SK-N-SH (cell line): Measurements from ENCODE around the gene DPEP1. TPM values are rescaled to one million over a fixed set of nuclear protein-coding genes. Genes with fewer than 3 reads are reported as not detected.
A peak's percentile ranks its signal among the peaks of the same experiment; 100 is the strongest.

Experiments
- CTCF ChIA-PET: fragments of 300-600, 350-600 bp; formaldehyde crosslinking; extraction: SDS; loops from one replicate; lab custom pipeline; 2021; lab: Yijun Ruan, JAX
- POLR2A ChIA-PET: fragments of 350-600 bp; sonication (Branson Sonifier 250); formaldehyde crosslinking; extraction: SDS; loops from one replicate; lab custom pipeline; 2020; ENCODE audit warnings: antibody characterized with exemption, inconsistent platforms; lab: Yijun Ruan, JAX
- DNase-seq: peaks from one replicate; pipeline ENCODE4 v3.0.0; 2012
- H2AFZ ChIP-seq: fragments of 200-600 bp; sonication (generic); 2 replicates; pipeline ENCODE4 v1.8.1; 2016; ENCODE audit warnings: antibody characterized with exemption, mild to moderate bottlenecking, low read depth
- H3F3A ChIP-seq: fragments of 200-600 bp; sonication (generic); replicated peaks from 2 replicates; pipeline ENCODE3; 2016; ENCODE audit warnings: antibody characterized with exemption, mild to moderate bottlenecking; ENCODE audit not compliant: insufficient read depth
- H3K27ac ChIP-seq, 2 experiments: fragments of 200-500 bp in 1 of 2; fragments of 200-600 bp in 1 of 2; sonication (Bioruptor generic) in 1 of 2; sonication (generic), shearing (Covaris generic) in 1 of 2; 2 replicates each; pipeline versions ENCODE4 v1.5.1 to v1.6.1; 2014 to 2016; ENCODE audit warnings: low read depth in 2 of 2, inconsistent platforms in 1 of 2, low read length in 1 of 2, mild to moderate bottlenecking in 1 of 2, mixed read lengths in 1 of 2
- H3K27me3 ChIP-seq: fragments of 200-600 bp; sonication (generic), shearing (Covaris generic); 2 replicates; pipeline ENCODE4 v1.6.1; 2016; ENCODE audit warnings: mixed run types; ENCODE audit not compliant: insufficient read depth
- H3K36me3 ChIP-seq, 2 experiments: fragments of 200-500 bp in 1 of 2; fragments of 200-600 bp in 1 of 2; sonication (Bioruptor generic) in 1 of 2; sonication (generic) in 1 of 2; replicated peaks in 1 of 2; 2 replicates each; pipeline versions ENCODE3 to v1.5.1; 2014 to 2016; ENCODE audit warnings: low read length in 1 of 2, mild to moderate bottlenecking in 1 of 2; ENCODE audit not compliant: insufficient read depth in 2 of 2, control insufficient read depth in 1 of 2
- H3K4me1 ChIP-seq, 2 experiments: fragments of 200-500 bp in 1 of 2; fragments of 200-600 bp in 1 of 2; sonication (Bioruptor generic) in 1 of 2; sonication (generic), shearing (Covaris generic) in 1 of 2; 2 replicates each; pipeline versions ENCODE4 v1.5.1 to v1.6.1; 2014 to 2016; ENCODE audit warnings: low read depth in 1 of 2, low read length in 1 of 2, mixed run types in 1 of 2; ENCODE audit not compliant: insufficient read depth in 2 of 2, control insufficient read depth in 1 of 2
- H3K4me2 ChIP-seq: fragments of 200-600 bp; sonication (generic), shearing (Covaris generic); 2 replicates; pipeline ENCODE4 v1.6.1; 2017; ENCODE audit warnings: mixed run types
- H3K4me3 ChIP-seq, 2 experiments: fragments of 200-500 bp in 1 of 2; fragments of 200-600 bp in 1 of 2; sonication (Bioruptor generic) in 1 of 2; sonication (generic), shearing (Covaris generic) in 1 of 2; 2 replicates each; pipeline versions ENCODE4 v1.5.1 to v1.8.1; 2014 to 2016; ENCODE audit warnings: low read depth in 2 of 2, inconsistent platforms in 1 of 2, low read length in 1 of 2, mild to moderate bottlenecking in 1 of 2, mixed read lengths in 1 of 2, moderate library complexity in 1 of 2
- H3K79me2 ChIP-seq: fragments of 200-600 bp; sonication (generic); 2 replicates; pipeline ENCODE4 v1.8.1; 2017; ENCODE audit warnings: mild to moderate bottlenecking; ENCODE audit not compliant: insufficient read depth
- H3K9ac ChIP-seq: fragments of 200-600 bp; sonication (generic); 2 replicates; pipeline ENCODE4 v1.6.1; 2017; ENCODE audit warnings: mixed run types
- H3K9me2 ChIP-seq: fragments of 200-600 bp; sonication (generic); 2 replicates; pipeline ENCODE4 v1.6.1; 2017; ENCODE audit warnings: mixed run types
- H3K9me3 ChIP-seq: fragments of 200-600 bp; sonication (generic); 2 replicates; pipeline ENCODE4 v1.6.1; 2017; ENCODE audit warnings: mixed run types, mild to moderate bottlenecking, moderate library complexity
- H4K20me1 ChIP-seq: fragments of 200-600 bp; sonication (generic); 2 replicates; pipeline ENCODE4 v1.6.1; 2017; ENCODE audit warnings: mild to moderate bottlenecking, mixed run types; ENCODE audit not compliant: insufficient read depth
- EZH2phosphoT487 ChIP-seq: fragments of 200-600 bp; sonication (generic); IDR thresholded peaks from 2 replicates; pipeline ENCODE4 v1.6.1; 2017; ENCODE audit warnings: low read depth, mixed run types, mild to moderate bottlenecking, antibody characterized with exemption, moderate library complexity, borderline replicate concordance
- FOSL2 ChIP-seq: IDR thresholded peaks from 2 replicates; pipeline ENCODE4 v1.4.0; 2012; ENCODE audit warnings: low read depth, mild to moderate bottlenecking, moderate library complexity, borderline replicate concordance
- FOXM1 ChIP-seq: IDR thresholded peaks from 2 replicates; pipeline ENCODE4 v1.4.0; 2012; ENCODE audit warnings: low read depth, mild to moderate bottlenecking
- RCOR1 ChIP-seq: fragments of 150-350 bp; IDR thresholded peaks from 2 replicates; pipeline ENCODE4 v1.6.1; 2017; ENCODE audit warnings: antibody characterized with exemption, low read length
- RFX5 ChIP-seq: IDR thresholded peaks from 2 replicates; pipeline ENCODE4 v1.6.1; 2012; ENCODE audit warnings: mild to moderate bottlenecking, improper control_type of control experiment, low read length
- RXRA ChIP-seq: IDR thresholded peaks from 2 replicates; pipeline ENCODE4 v1.4.0; 2012; ENCODE audit warnings: low read depth, mild to moderate bottlenecking, borderline replicate concordance
- TEAD4 ChIP-seq: IDR thresholded peaks from 2 replicates; pipeline ENCODE4 v1.4.0; 2012; ENCODE audit warnings: mild to moderate bottlenecking, borderline replicate concordance; ENCODE audit not compliant: insufficient read depth
- YY1 ChIP-seq: IDR thresholded peaks from 2 replicates; pipeline ENCODE4 v1.4.0; 2012; ENCODE audit warnings: low read depth, mild to moderate bottlenecking
- WGBS: methylation state at CpG from one replicate; pipeline ENCODE4 v1.1.6; 2017; ENCODE audit warnings: low lambda C conversion rate; 5-methylcytosine and 5-hydroxymethylcytosine counted together
- polyA plus RNA-seq, 3 experiments: library from polyadenylated mRNA; depleted of rRNA; stranded (reverse); fragments of >200 nt; gene quantifications; 2 replicates each; pipeline ENCODE4 v1.2.3, GENCODE V29; 2012
- TF ChIP-seq, protein P1 (sequence below): IDR thresholded peaks from 2 replicates; pipeline ENCODE4; 2012
- TF ChIP-seq, protein P2 (sequence below): IDR thresholded peaks from 2 replicates; pipeline ENCODE4 v1.4.0; 2012; ENCODE audit warnings: low read depth
- TF ChIP-seq, protein P3 (sequence below): fragments of 150-350 bp; IDR thresholded peaks from 2 replicates; pipeline ENCODE4 v1.6.1; 2016; ENCODE audit warnings: mild to moderate bottlenecking, low read depth, low read length

DPEP1 gene
- polyA plus RNA-seq, 1 of the 3 experiments (the other 2 are of a cell fraction), result 0.05 TPM

DNA sequence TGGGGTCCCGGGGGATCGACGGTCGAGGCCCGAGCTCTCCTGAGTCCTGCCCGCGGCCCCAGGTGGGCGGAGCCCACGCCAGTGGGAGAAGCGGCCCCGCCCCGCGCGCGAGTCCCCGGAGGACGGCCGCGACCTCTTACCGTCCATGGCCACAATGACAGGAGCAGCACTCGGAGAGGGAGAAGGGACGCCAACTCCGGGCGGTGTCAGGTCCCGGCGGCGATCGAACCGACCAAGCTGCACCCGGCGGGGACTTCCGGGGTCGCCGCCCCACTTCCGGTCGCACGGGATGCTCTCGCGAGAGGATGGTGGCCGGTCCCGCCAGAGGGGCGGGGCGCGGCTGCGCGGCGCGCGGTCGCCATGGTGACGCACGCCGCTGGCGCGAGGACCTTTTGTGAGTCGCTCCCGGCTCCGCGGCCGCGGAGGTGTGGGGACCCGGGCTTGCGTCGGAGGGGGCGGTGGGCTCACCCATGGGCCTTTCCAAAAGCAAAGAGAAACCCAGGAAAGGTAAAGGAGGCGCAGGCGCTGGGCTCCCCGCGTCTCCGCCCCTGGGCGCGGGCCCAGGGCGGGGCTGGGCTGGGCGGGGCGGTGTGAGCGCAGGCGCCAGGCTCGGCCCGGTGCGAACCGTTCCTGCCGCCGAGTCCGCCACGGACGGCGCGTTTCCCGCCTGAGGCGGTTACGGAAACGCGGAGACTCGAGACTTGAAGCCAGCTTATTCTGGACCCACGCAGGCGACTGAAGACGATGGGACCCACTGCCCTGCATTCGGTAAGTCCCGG, 44.2 kb downstream of the DPEP1 start, which contains the start of the genes CHMP1A and SPATA33 (continued):
- TF ChIP-seq, protein P1, sequence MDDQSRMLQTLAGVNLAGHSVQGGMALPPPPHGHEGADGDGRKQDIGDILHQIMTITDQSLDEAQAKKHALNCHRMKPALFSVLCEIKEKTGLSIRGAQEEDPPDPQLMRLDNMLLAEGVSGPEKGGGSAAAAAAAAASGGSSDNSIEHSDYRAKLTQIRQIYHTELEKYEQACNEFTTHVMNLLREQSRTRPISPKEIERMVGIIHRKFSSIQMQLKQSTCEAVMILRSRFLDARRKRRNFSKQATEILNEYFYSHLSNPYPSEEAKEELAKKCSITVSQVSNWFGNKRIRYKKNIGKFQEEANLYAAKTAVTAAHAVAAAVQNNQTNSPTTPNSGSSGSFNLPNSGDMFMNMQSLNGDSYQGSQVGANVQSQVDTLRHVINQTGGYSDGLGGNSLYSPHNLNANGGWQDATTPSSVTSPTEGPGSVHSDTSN, result no peak
- no peak for TF ChIP-seq YY1
- no peak for TF ChIP-seq FOXM1
- TF ChIP-seq, protein P2, sequence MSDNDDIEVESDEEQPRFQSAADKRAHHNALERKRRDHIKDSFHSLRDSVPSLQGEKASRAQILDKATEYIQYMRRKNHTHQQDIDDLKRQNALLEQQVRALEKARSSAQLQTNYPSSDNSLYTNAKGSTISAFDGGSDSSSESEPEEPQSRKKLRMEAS, result peak; percentile 63
- no peak for TF ChIP-seq RCOR1
- no peak for TF ChIP-seq TEAD4
- TF ChIP-seq, protein P3, sequence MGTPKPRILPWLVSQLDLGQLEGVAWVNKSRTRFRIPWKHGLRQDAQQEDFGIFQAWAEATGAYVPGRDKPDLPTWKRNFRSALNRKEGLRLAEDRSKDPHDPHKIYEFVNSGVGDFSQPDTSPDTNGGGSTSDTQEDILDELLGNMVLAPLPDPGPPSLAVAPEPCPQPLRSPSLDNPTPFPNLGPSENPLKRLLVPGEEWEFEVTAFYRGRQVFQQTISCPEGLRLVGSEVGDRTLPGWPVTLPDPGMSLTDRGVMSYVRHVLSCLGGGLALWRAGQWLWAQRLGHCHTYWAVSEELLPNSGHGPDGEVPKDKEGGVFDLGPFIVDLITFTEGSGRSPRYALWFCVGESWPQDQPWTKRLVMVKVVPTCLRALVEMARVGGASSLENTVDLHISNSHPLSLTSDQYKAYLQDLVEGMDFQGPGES, result no peak
- TF ChIP-seq RFX5, result no peak
- no peak for TF ChIP-seq EZH2phosphoT487

DNA sequence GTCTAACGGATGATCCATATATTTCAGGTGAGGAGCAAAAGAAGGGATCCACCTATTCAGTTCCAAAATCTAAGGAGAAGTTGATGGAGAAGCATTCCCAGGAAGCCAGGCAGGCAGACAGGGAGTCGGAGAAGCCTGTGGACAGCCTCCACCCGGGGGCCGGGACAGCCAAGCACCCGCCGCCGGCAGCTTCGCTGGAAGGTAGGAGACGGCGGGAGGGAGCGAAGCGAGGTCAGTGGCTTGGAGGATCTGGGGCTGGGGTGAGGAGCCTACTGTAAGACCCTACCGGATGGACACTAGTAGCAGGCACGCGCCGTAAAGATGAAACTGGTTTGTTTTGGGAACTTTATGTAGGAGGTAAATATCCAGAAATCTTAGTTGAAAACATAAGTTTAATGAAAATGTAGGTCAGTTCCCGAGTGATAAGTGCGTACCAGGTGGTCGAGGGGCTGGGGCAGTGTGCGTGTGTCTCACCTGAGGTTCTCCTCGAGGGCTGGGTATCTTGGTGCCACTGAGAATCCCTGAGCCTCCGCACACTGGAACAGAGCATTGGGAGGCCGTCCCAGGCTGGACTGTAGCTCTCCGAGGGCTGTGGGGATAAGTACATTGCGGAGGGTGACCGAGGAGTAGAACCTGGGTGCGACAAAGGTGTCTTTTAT, 44.9 kb downstream of the DPEP1 start:
- Histone ChIP-seq H3K4me3 (peak overlapping the region; percentile 83 to 89), H3F3A (no peaks in the 10 kb centered on the region), H3K4me2 (peak overlapping the region; percentile 87), H3K79me2 (peaks cover 74% of the 10 kb centered on the region), H3K27ac (peak overlapping the region; percentile 60 to 75), H3K9me2 (no peaks in the 10 kb centered on the region), H3K4me1 (peaks cover 0 to 13% of the 10 kb centered on the region in 2 experiments; a peak in 1 of 4 replicates), H4K20me1 (peaks cover 10% of the 10 kb centered on the region; the same call in 1 of the 2 replicates), H3K9ac (peak overlapping the region; percentile 83), H3K27me3 (no peaks in the 10 kb centered on the region), H3K36me3 (peaks cover 15 to 21% of the 10 kb centered on the region in 2 experiments), H2AFZ (peak overlapping the region; percentile 80; the same call in 1 of the 2 replicates), H3K9me3 (no peaks in the 10 kb centered on the region)
- CTCF ChIA-PET, result interaction anchor here (0.6 to 2.9 kb wide), 3 partner anchors 9 to 23 kb away, joined by 3 to 8 read pairs (median 4); no protein-coding TSS in a partner anchor
- 7% methylated on average over 25 of the region's 27 CpGs for WGBS
- POLR2A ChIA-PET, result interaction anchor here (1.0 kb wide), 1 partner anchor 16 kb away, joined by 3 read pairs; no protein-coding TSS in a partner anchor
- DNase-seq, result peak; percentile 71
- TF ChIP-seq FOSL2 (0 out of 2 replicates have a peak, but pooled peaks have one; percentile 0), RXRA (no peak)
